Neural cell (in vitro differentiated cells): ENCODE results near the gene MYL7.

ENCODE experiments used
- EZH2 ChIP-seq: fragments of 200-600, 300-800 bp; shearing (Covaris generic), sonication (generic); IDR thresholded peaks from 2 replicates; pipeline ENCODE4 v1.6.1; 2014; ENCODE audit warnings: antibody characterized with exemption, low read length, borderline replicate concordance, mild to moderate bottlenecking; ENCODE audit not compliant: insufficient read depth, poor library complexity, severe bottlenecking
- POLR2AphosphoS5 ChIP-seq: IDR thresholded peaks from 2 replicates; pipeline ENCODE4 v1.6.1; 2012
- RAD21 ChIP-seq: fragments of 450-650 bp; conservative IDR thresholded peaks from 2 replicates; pipeline ENCODE4 v1.6.1; 2014; ENCODE audit warnings: antibody characterized with exemption, mild to moderate bottlenecking, moderate library complexity
- REST ChIP-seq: IDR thresholded peaks from 2 replicates; pipeline ENCODE4 v1.6.1; 2012; ENCODE audit warnings: borderline replicate concordance
- SMC3 ChIP-seq: fragments of 450-650 bp; conservative IDR thresholded peaks from 2 replicates; pipeline ENCODE4 v1.6.1; 2014; ENCODE audit warnings: antibody characterized with exemption, mild to moderate bottlenecking, moderate library complexity; ENCODE audit not compliant: poor library complexity
- TAF1 ChIP-seq: IDR thresholded peaks from 2 replicates; pipeline ENCODE4 v1.6.1; 2012; ENCODE audit warnings: low read depth
- TF ChIP-seq, protein P1 (sequence below): fragments of 450-650 bp; IDR thresholded peaks from 2 replicates; pipeline ENCODE4 v1.5.1; 2014; ENCODE audit warnings: antibody characterized with exemption, mild to moderate bottlenecking, moderate library complexity; ENCODE audit not compliant: poor library complexity, severe bottlenecking

DNA sequence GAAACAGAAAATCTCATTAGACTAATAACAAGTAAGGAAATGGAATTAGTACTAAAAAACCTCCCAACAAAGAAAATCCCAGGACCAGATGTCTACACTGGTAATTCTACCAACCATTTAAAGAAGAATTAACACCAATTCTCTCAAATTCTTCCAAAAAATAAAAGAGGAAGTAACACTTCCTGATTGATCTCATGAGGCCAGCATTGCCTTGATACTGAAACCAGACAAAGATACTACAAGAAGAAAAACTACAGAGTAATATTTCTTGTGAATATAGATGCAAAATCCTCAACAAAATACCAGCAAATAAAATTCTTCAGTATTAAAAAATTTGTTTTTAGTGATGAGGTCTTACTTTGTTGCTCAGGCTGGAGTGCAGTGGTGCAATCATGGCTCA is 26.8 kb upstream of the MYL7 start:
- TF ChIP-seq, protein P1, sequence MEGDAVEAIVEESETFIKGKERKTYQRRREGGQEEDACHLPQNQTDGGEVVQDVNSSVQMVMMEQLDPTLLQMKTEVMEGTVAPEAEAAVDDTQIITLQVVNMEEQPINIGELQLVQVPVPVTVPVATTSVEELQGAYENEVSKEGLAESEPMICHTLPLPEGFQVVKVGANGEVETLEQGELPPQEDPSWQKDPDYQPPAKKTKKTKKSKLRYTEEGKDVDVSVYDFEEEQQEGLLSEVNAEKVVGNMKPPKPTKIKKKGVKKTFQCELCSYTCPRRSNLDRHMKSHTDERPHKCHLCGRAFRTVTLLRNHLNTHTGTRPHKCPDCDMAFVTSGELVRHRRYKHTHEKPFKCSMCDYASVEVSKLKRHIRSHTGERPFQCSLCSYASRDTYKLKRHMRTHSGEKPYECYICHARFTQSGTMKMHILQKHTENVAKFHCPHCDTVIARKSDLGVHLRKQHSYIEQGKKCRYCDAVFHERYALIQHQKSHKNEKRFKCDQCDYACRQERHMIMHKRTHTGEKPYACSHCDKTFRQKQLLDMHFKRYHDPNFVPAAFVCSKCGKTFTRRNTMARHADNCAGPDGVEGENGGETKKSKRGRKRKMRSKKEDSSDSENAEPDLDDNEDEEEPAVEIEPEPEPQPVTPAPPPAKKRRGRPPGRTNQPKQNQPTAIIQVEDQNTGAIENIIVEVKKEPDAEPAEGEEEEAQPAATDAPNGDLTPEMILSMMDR: no peak
- TF ChIP-seq RAD21 (no peak), EZH2 (no peak), TAF1 (no peak), POLR2AphosphoS5 (no peak), SMC3 (no peak), REST (no peak)
